NOMO-1 (cell line): ENCODE results near the gene INO80C.
A peak's percentile ranks its signal among the peaks of the same experiment; 100 is the strongest.

Experiments used
- DNase-seq, 2 experiments: peaks; one replicate each; lab custom pipeline; 2025; ENCODE audit not compliant: unreplicated experiment in 2 of 2; lab: John Stamatoyannopoulos, UW

The INO80C gene

DNA sequence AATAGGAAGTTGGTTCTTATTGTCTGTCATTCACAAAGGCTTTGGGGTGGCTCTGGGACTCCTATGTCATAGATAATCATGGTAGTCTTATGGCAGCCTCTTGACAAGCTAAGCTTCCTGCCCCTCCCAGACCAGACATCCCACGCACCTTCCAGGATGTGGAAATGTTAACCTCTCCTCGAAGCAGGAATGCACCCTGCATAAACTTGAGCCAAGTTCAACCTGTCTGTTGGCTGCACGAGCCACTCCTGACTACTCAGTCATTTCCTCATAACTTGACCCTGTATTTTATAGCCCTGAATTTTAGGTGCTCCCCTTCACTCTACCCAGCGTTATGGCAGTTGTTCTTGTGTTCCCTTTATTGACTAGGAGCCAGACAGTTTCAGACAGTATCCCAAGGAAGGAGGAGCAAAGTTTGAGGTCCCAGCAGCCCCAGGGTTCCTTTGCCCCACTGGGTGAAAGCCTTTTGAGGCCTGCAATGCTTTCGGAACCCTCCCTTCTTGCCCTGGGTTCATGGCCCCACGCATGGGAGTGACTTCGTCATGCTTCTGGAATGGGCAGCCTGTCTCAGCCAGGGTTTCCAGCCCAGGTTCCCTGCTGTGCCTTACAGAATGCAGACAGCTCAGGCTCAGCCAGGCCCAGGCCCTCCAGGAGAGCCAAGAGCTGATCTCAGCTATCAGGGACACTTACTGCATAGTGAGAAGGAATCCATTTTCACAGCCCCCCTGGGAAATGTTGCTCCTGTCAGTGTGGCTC is 15.6 kb upstream of the INO80C start:
- no peak for DNase-seq

DNA sequence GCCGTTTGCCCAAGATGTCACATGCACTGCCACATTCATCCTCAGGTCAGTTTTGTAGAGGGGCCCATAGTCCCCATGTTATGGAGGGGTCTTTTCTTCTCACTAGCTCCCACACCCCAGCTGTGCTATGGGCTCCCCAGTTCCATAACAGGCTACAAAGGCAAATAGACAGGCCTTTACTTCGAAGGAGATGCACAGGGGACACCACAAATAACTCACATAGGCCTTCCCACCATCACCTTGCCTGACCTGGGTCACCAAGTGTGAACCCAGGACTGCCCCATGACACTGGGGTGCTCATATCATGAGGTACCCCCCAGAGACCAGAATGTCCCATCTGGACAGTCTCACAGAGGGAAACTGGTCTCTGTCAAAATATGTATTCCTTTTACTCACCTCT is 15.0 kb upstream of the INO80C start:
- no peak for DNase-seq

DNA sequence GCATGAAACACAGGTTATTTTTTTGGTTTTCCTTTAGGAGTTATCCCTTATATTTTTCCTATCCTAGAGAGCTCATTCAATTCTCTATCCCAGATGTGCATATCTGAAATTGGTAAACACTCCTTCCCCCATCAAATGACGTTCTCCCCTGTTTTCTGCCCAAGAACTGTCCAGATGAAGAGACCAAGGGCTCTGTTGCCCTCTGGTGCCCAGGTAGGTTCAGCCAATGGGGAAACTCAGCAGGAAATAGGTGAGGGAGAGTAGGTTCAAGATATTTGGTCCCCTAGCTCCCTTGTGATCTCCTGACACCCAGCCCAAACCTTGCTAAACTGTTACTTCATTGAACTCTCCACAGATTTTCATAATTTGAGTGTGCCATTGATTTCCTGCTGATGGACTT is 14.1 kb upstream of the INO80C start:
- DNase-seq = no peak

- DNase-seq = peak in 1 of 2 experiments; percentile 22
Observed at GRCh38 chr18:35511428-35511827, 13.7 kb upstream of the INO80C start.

DNA sequence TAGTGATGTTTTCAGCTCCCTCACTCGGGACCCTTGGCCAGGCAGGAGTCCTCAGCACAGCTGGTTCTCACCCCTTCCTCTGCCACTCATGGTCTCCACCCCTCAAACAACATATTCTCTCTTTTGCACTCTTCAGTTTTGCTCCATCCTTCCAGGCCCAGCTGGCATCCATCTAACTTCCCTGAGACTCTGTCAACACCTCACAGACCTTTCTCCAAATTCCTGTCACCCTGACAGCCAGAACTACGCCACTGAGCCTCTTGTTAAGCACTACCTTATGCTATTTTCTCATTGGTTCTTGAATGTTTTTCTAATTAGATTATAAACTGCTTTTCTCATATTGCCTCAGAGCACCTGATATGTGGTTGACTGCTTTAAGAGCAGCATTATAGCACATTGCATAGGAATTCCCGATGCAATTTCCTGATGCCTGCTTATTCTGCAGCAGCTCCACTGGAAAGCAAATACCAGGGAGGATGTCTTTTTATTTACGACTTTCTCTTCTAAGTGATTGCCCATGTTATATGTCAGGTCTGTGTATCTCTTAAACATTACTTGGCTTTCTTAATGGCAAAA is 12.4 kb upstream of the INO80C start:
- DNase-seq = no peak

DNA sequence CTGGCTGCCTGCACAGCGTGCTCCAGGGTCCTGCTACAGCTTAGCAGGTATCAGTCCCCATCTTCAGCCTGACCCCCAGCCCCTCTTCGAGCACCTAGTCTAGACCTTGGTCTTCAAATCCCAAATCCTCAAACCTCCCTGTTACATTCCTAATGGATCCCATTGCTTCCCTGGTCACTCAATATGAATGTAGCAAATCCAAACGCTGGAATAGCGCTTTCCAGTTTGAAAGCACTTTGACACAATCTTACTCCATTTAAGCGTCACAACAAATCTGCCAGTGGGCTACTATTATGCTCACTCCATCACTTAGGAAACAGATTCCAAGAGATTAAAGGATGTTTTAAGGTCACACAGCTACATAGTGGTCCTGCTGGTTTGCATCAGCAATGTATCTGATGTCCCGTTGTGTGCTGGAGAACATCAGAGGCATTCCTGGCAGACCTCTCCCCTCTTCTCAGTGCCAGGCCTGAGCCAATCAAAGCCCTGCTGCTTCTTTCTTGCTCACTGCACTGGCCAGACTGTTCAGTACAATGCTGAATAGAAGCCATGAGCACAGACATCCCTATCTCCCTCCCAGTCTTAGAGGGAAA is 11.1 kb upstream of the INO80C start:
- DNase-seq = no peak

DNA sequence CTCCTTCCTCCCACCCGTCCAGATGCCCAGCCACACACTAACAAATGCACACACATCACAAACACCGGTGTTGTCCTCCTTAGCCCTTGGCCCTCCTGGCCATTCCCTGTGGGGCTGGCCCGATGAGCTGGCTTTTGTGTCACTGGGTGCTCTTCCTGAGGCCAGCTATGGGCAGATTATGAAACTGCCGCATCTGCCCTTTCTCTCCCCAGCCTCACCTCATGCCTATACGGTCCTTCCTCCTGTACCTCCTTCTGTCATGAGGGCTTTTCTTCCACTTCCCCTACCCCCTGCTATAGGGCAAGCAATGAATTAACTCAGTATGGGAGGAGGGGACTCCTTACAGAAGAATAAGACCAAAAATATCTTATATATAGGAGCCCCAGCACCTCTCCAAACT is 10.3 kb upstream of the INO80C start:
- DNase-seq = peak in 1 of 2 experiments; percentile 21

DNA sequence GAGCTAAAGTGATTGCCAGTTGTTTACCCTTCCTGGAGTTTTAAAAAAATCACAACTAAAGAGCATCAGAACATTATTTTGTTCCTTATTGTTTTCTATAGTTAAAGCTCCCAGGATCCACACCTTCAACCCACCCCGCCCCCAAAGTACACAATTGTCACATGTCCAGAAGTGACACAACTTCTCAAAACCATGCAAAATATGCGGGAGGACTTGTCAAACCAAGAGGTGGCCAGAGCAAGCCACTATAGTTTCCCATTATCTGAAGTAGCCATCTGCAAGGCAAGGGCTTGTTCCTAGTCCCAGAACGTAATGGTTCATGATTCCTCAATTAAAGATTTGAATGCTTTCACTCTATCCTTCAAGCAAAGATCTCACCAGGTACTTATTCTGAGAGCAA is 9.9 kb upstream of the INO80C start:
- no peak for DNase-seq

- no peak for DNase-seq
Observed at GRCh38 chr18:35507192-35507591, 9.4 kb upstream of the INO80C start.

DNA sequence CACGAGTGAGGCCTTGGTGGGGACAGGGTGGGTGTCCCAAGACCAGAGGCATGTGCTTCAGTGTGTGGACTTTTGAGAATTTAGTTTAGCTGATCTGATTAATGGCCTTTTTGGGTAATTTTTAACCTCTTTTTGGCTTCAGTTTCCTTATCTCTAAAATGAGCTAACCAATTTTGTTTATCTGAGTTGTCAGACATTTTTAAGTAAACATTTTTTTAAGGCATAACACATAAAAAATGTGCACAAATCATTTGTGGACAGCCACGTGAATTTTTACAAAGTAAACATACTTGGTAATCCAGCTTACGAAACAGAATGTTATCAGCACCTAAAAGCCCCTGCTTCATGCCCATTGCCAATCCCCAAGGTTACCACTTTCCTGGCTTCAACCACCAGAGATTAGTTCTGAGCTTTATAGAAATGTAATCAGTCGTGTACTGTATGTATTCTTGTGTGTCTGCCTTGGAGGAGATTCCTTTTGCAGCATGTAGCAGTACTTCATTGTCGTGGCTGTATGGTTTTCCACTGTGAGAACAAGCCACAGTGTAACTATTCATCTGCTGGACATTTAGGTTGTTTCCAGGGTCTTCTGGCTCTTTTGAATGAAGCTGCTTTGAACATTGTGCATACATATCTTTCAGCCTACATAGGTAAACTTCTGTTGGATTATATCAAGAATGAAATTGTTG is 8.4 kb upstream of the INO80C start:
- DNase-seq = no peak

- DNase-seq = no peak
Observed at GRCh38 chr18:35504996-35505395, 7.2 kb upstream of the INO80C start.

DNA sequence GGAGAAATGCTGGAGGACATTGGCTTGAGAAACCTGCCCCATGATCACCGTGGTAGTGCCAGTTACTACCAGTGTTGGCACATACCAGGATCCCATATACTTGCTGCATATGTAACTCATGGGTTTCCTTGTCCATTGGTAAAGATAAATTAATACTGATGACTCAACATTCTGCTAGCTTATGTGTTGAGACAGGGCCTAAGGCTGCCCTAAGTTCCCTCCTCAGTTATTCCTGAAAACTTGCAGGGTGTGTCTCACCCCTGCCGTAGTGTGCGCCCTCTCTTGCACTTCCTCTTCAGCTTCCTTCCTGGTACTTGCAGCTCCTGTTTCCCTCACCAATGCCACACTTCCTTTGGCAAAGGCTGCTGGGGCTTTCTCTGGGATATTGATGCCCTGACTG is 4.3 kb upstream of the INO80C start:
- peak; percentile 15 to 22 for DNase-seq

DNA sequence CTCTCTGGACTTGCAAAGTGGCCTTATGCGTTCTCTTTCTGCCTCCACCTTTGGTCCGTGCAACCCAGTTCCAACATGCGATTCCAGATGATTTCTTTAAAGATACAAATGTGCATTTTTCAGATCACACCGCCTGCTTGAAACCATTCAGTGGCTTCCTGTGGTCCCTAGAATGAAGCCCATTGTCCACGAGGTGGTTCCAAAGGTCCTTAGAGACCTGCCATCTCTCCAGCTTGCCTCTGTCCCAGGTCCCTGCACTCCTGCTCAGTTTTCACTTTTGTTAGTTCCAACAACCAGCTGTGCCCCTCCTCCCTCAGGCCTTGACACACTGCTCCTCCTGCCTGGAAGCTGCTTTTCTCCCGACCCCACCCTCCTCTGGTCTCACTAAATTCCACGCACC is 3.6 kb upstream of the INO80C start:
- DNase-seq = no peak

DNA sequence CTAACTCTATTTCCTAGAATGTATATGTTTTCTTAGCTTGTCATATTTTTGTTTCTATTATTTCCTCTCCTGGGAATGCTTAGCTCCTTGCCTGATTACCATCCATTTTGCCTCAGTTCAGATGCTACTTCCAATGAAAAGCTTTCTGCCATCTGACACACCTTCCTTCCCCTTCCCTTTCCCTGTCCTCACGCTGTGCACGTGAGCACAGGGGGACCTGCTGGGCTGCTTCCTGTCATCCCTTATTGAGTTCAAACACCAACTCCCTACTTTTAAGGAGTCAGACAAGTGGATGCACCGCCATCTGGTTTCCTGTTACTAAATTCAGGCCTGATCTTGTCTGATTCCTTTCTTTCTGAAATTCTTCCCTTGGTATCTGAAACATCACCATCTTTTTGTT is 2.4 kb upstream of the INO80C start:
- DNase-seq = no peak

- no peak for DNase-seq
Observed at GRCh38 chr18:35497027-35497369, 762 bp downstream of the INO80C start.

GRCh38 chr18:35495536-35496314 is 2.0 kb downstream of the INO80C start:
- DNase-seq = no peak

DNA sequence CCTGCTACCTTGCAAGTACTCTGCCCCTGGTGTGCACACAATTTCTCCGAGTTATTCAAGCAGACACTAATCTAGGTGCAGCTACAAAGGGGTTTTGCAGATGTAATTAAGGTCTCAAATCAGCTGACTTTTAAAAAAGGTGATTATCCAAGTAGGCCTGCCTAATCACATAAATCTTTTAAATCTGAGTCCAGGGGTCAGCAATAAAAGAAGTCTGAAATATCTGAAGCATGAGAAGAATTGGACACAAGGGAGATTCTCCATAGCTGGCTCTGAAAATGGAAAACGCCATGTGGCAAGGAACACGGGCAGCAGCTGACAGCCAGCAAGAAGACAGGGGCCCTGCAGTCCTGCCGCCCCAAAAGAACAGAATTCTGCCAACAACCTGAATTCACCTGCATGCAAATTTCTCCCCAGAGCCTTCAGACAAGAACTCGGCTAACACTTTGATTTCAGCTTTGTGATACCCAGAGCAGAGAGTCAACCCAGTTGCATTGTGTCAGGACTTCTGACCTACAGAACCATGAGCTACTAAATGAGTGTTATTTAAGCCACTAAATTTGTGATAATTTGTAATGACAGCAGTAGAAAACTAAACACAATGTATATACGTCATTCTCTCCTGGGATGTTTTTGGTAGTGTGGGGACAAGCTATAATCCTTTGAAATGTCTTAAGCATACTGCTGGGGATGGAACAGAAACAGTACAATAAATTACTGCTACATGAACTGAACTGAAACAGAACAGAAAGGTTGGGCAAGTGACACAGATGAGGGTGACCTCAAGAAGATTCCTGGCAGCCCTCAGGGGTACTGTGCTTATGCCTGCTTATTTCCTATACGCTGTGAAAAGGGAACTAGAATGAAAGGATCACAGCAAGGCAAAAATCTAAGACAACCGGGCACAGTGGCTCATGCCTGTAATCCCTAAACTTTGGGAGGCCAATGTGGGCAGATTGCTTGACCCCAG is 3.2 kb downstream of the INO80C start:
- no peak for DNase-seq

GRCh38 chr18:35491700-35492077 is 6.1 kb downstream of the INO80C start:
- DNase-seq = no peak

- no peak for DNase-seq
Observed at GRCh38 chr18:35490894-35491699, 6.7 kb downstream of the INO80C start.
